Measurements from ENCODE around the gene KAZN. TPM values are rescaled to one million over a fixed set of nuclear protein-coding genes. Genes with fewer than 3 reads are reported as not detected.

The KAZN gene
- total and polyA plus RNA-seq, 2 of the 8 experiments (the other 6 are each of a cell fraction or from before 2014, with no cell fraction given) = 3.7 to 11.8 TPM

- Histone ChIP-seq H2AK5ac (ENCODE audit: low read depth, low read length) (no peak overlapping the region), H3K79me2 (ENCODE audit: control insufficient read depth in 1 of 2, insufficient read depth in 2 of 2, low read length in 2 of 2) (no peaks in the 10 kb centered on the region), H3K36me3 (ENCODE audit: control insufficient read depth in 2 of 4, insufficient read depth in 4 of 4, low read length in 3 of 4) (no peaks in the 10 kb centered on the region; a peak in 1 of 8 replicates), H2BK15ac (ENCODE audit: low read length) (no peak overlapping the region), H3K9me3 (ENCODE audit: insufficient read depth in 2 of 2, low read depth in 1 of 2, low read length in 1 of 2) (peaks cover 2 to 4% of the 10 kb centered on the region in 2 experiments; a peak in 1 of 4 replicates), H2BK20ac (ENCODE audit: low read length) (no peak overlapping the region), H3K9ac (replicated peaks in 1 of 4; ENCODE audit: extremely low read depth in 1 of 4, low read depth in 3 of 4, low read length in 3 of 4) (no peak overlapping the region), H2BK120ac (replicated peaks; ENCODE audit: low read depth, low read length) (no peak overlapping the region), H3K79me1 (ENCODE audit: low read depth, low read length) (no peaks in the 10 kb centered on the region), H3K18ac (ENCODE audit: extremely low read depth, low read length) (no peak overlapping the region), H2BK12ac (ENCODE audit: low read depth, low read length) (no peak overlapping the region), H2BK5ac (ENCODE audit: low read depth, low read length) (no peak overlapping the region), H3K4me3 (ENCODE audit: extremely low read depth in 1 of 4, insufficient read depth in 2 of 4, low read depth in 3 of 4, low read length in 4 of 4) (no peak overlapping the region), H4K91ac (replicated peaks; ENCODE audit: insufficient read length, low read length) (no peak overlapping the region), H3K56ac (replicated peaks; ENCODE audit: insufficient read length, low read depth, low read length) (no peak overlapping the region), H3K4me2 (ENCODE audit: insufficient read depth in 1 of 2, low read depth in 2 of 2, low read length in 2 of 2) (no peak overlapping the region), H3K4me1 (replicated peaks in 1 of 4; ENCODE audit: control insufficient read depth in 3 of 4, insufficient read depth in 4 of 4, low read length in 3 of 4) (no peaks in the 10 kb centered on the region; a peak in 1 of 7 replicates), H2AFZ (ENCODE audit: low read length) (no peak overlapping the region), H3K23me2 (ENCODE audit: low read depth, low read length) (no peaks in the 10 kb centered on the region), H3K23ac (ENCODE audit: insufficient read length) (no peak overlapping the region), H3K27ac (ENCODE audit: low read depth, low read length) (no peak overlapping the region), H4K5ac (ENCODE audit: insufficient read length, low read depth, low read length) (no peak overlapping the region), H3K14ac (ENCODE audit: insufficient read length) (no peak overlapping the region), H4K8ac (ENCODE audit: extremely low read depth, insufficient read depth, low read length) (no peak overlapping the region), H3K4ac (replicated peaks; ENCODE audit: insufficient read length, low read depth, low read length) (no peak overlapping the region), H4K20me1 (replicated peaks in 1 of 2; ENCODE audit: control insufficient read depth in 1 of 2, insufficient read depth in 2 of 2, low read length in 2 of 2) (peaks cover 0 to 1% of the 10 kb centered on the region in 2 experiments), H3K27me3 (replicated peaks in 1 of 4; ENCODE audit: control insufficient read depth in 3 of 4, extremely low read depth in 1 of 4, insufficient read depth in 3 of 4, low read length in 3 of 4) (no peaks in the 10 kb centered on the region)
- ChIA-PET CTCF (ENCODE audit: partially characterized antibody) (interaction anchor here (0.7 to 8.7 kb wide), 24 partner anchors 8 to 835 kb away, joined by 3 to 53 read pairs (median 4); no protein-coding TSS in a partner anchor), POLR2A (ENCODE audit: partially characterized antibody) (no interaction called here)
- no peak for DNase-seq (ENCODE audit: low read depth in 1 of 2, low spot score in 2 of 2)
- 79% methylated on average over 7 of the region's 7 CpGs; no CpG with 5 or more reads in 1 of the 2 experiments for WGBS, 2 experiments (ENCODE audit: extremely low coverage in 1 of 2, insufficient coverage in 1 of 2, insufficient read length in 1 of 2, insufficient replicate concordance in 2 of 2, low coverage in 1 of 2, low lambda C conversion rate in 2 of 2, missing lambda C conversion rate in 1 of 2)
- no peak for FAIRE-seq
- no peak for TF ChIP-seq BRCA1 (IDR thresholded peaks at IDR 0.05; ENCODE audit: low read depth, low read length)
- TF ChIP-seq PHF8 (conservative IDR thresholded peaks at IDR 0.05; ENCODE audit: low read depth, low read length) = no peak
- TF ChIP-seq RXRA (IDR thresholded peaks at IDR 0.05; ENCODE audit: insufficient read depth, low read depth, low read length) = no peak
- no peak for TF ChIP-seq ASH2L (IDR thresholded peaks at IDR 0.05; ENCODE audit: low read length)
- TF ChIP-seq KDM5A (IDR thresholded peaks at IDR 0.05; ENCODE audit: low read length) = no peak
- TF ChIP-seq SAP30 (IDR thresholded peaks at IDR 0.05; ENCODE audit: insufficient read depth, insufficient replicate concordance, low read length) = no peak
- TF ChIP-seq, protein P1, sequence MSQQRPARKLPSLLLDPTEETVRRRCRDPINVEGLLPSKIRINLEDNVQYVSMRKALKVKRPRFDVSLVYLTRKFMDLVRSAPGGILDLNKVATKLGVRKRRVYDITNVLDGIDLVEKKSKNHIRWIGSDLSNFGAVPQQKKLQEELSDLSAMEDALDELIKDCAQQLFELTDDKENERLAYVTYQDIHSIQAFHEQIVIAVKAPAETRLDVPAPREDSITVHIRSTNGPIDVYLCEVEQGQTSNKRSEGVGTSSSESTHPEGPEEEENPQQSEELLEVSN (IDR thresholded peaks at IDR 0.05) = no peak
- TF ChIP-seq, protein P2, sequence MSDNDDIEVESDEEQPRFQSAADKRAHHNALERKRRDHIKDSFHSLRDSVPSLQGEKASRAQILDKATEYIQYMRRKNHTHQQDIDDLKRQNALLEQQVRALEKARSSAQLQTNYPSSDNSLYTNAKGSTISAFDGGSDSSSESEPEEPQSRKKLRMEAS (IDR thresholded peaks at IDR 0.05) = no peak
- no peak for TF ChIP-seq CREB1 (IDR thresholded peaks at IDR 0.05)
- no peak for TF ChIP-seq RAD21 (IDR thresholded peaks at IDR 0.05 in 1 of 2, conservative IDR thresholded peaks at IDR 0.05 in 1 of 2; ENCODE audit: low read depth in 2 of 2, low read length in 2 of 2)
- no peak for TF ChIP-seq POLR2AphosphoS5 (IDR thresholded peaks at IDR 0.05; ENCODE audit: low read depth, low read length)
- no peak for TF ChIP-seq GABPA (IDR thresholded peaks at IDR 0.05; ENCODE audit: borderline replicate concordance, insufficient read depth, low read length)
- no peak for TF ChIP-seq TCF12 (IDR thresholded peaks at IDR 0.05; ENCODE audit: low read depth, low read length)
These were observed 464.9 kb downstream of the KAZN start for GRCh38 chr1:15063346-15063745.
